ENCODE measurements around the gene PTPRD. TPM values are rescaled to one million over a fixed set of nuclear protein-coding genes. Genes with fewer than 3 reads are reported as not detected.
A peak's percentile ranks its signal among the peaks of the same experiment; 100 is the strongest.

The PTPRD gene
- total RNA-seq, 1 donor from 2014 or later = 85.4 TPM

- DNase-seq (ENCODE audit: low read depth) = no peak
Observed at GRCh38 chr9:8864545-8864896, 1748.3 kb downstream of the PTPRD start.

- DNase-seq (ENCODE audit: low read depth) = peak; percentile 88
Observed at GRCh38 chr9:8863886-8864544, 1748.8 kb downstream of the PTPRD start.

GRCh38 chr9:8863069-8863468 is 1749.7 kb downstream of the PTPRD start:
- peak; percentile 53 for DNase-seq (ENCODE audit: low read depth)

- DNase-seq (ENCODE audit: low read depth) = peak; percentile 57
Observed at GRCh38 chr9:8860925-8861324, 1751.9 kb downstream of the PTPRD start.

- no peak for DNase-seq (ENCODE audit: low read depth)
Observed at GRCh38 chr9:8860086-8860485, 1752.7 kb downstream of the PTPRD start.

GRCh38 chr9:8859416-8859815 is 1753.4 kb downstream of the PTPRD start:
- no peak for DNase-seq (ENCODE audit: low read depth)

GRCh38 chr9:8858596-8859161 is 1754.1 kb downstream of the PTPRD start:
- no peak for DNase-seq (ENCODE audit: low read depth)

GRCh38 chr9:8857926-8858595 is 1754.7 kb downstream of the PTPRD start:
- DNase-seq (ENCODE audit: low read depth) = no peak

GRCh38 chr9:8857068-8857925 is 1755.5 kb downstream of the PTPRD start:
- no peak for DNase-seq (ENCODE audit: low read depth)

GRCh38 chr9:8856396-8857067 is 1756.3 kb downstream of the PTPRD start:
- no peak for DNase-seq (ENCODE audit: low read depth)

GRCh38 chr9:8855046-8855445 is 1757.8 kb downstream of the PTPRD start:
- peak; percentile 62 for DNase-seq (ENCODE audit: low read depth)

GRCh38 chr9:8852301-8852864 is 1760.4 kb downstream of the PTPRD start:
- DNase-seq (ENCODE audit: low read depth) = no peak

GRCh38 chr9:8850914-8851313 is 1761.9 kb downstream of the PTPRD start:
- no peak for DNase-seq (ENCODE audit: low read depth)

- no peak for DNase-seq (ENCODE audit: low read depth)
Observed at GRCh38 chr9:8845808-8846207, 1767.0 kb downstream of the PTPRD start.

GRCh38 chr9:8845376-8845775 is 1767.4 kb downstream of the PTPRD start:
- DNase-seq (ENCODE audit: low read depth) = no peak

GRCh38 chr9:8844549-8844948 is 1768.3 kb downstream of the PTPRD start:
- no peak for DNase-seq (ENCODE audit: low read depth)

- DNase-seq (ENCODE audit: low read depth) = no peak
Observed at GRCh38 chr9:8842402-8843193, 1770.2 kb downstream of the PTPRD start.

GRCh38 chr9:8838136-8838535 is 1774.7 kb downstream of the PTPRD start:
- no peak for DNase-seq (ENCODE audit: low read depth)

GRCh38 chr9:8835291-8835690 is 1777.5 kb downstream of the PTPRD start:
- peak; percentile 79 for DNase-seq (ENCODE audit: low read depth)

GRCh38 chr9:8832955-8833354 is 1779.8 kb downstream of the PTPRD start:
- DNase-seq (ENCODE audit: low read depth) = peak; percentile 47

GRCh38 chr9:8832386-8832785 is 1780.4 kb downstream of the PTPRD start:
- no peak for DNase-seq (ENCODE audit: low read depth)
